Measurements from ENCODE around the gene MRGPRD. TPM values are rescaled to one million over a fixed set of nuclear protein-coding genes. Genes with fewer than 3 reads are reported as not detected.

MRGPRD gene
- total RNA-seq, 1 donor: not detected

DNA sequence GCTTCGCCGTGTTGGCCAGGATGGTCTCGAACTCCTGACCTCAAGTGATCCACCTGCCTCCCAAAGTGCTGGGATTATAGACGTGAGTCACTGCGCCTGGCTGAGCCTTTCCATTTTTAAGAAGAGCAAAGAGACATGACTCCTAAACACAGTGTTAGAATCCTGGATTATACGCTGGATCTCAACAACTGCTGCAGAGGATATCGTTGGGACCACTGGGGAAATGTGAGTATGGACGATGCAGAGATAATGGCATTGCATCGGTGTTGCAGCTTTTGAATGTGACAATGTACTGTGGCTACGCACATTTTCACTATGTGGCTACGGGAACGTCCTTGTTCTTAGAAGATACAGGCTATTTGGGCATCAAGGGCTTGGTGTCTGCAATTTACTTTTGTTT, 26.0 kb upstream of the MRGPRD start:
- H3K4me3 ChIP-seq (ENCODE audit: low read depth, low read length): no peak overlapping the region
- no peak for DNase-seq (ENCODE audit: low read depth)
- TF ChIP-seq, protein P1, sequence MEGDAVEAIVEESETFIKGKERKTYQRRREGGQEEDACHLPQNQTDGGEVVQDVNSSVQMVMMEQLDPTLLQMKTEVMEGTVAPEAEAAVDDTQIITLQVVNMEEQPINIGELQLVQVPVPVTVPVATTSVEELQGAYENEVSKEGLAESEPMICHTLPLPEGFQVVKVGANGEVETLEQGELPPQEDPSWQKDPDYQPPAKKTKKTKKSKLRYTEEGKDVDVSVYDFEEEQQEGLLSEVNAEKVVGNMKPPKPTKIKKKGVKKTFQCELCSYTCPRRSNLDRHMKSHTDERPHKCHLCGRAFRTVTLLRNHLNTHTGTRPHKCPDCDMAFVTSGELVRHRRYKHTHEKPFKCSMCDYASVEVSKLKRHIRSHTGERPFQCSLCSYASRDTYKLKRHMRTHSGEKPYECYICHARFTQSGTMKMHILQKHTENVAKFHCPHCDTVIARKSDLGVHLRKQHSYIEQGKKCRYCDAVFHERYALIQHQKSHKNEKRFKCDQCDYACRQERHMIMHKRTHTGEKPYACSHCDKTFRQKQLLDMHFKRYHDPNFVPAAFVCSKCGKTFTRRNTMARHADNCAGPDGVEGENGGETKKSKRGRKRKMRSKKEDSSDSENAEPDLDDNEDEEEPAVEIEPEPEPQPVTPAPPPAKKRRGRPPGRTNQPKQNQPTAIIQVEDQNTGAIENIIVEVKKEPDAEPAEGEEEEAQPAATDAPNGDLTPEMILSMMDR (IDR thresholded peaks at IDR 0.05; ENCODE audit: insufficient read depth, low read length): no peak

DNA sequence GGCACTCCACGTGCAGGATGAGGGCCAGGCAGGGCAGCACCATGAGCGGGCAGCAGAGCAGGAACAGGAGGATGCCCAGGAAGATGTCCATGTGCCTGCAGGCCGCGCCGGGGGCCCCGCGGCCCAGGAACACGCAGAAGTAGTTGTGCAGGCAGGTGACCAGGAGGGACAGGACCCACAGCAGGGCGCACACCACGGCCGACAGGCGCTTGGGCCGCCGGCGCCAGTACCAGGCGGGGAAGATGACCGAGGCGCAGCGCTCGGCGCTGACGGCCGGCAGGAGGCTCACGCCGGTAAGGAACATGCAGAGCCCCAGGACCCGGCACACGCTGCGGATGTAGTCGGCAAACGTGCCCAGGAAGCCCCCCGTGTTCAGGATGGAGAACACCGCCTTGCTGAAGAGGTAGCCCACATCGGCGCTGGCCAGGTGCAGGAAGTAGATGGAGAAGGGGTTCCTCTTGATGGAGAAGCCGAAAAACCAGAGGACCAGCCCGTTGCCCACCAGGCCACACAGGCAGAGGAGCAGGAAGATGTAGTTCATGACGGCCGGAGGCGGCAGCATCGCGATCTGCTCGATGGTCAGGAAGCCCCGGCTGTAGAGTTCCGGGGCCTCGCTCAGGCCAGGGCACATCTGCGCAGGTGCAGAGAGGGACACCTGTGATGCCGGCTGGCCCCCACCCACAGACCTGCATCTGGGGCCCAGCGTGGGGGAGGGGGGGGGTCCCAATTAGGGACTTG, 25.0 kb upstream of the MRGPRD start:
- no peak overlapping the region for H3K4me3 ChIP-seq (ENCODE audit: low read depth, low read length)
- TF ChIP-seq, protein P1 (IDR thresholded peaks at IDR 0.05; ENCODE audit: insufficient read depth, low read length): no peak
- no peak for DNase-seq (ENCODE audit: low read depth)

DNA sequence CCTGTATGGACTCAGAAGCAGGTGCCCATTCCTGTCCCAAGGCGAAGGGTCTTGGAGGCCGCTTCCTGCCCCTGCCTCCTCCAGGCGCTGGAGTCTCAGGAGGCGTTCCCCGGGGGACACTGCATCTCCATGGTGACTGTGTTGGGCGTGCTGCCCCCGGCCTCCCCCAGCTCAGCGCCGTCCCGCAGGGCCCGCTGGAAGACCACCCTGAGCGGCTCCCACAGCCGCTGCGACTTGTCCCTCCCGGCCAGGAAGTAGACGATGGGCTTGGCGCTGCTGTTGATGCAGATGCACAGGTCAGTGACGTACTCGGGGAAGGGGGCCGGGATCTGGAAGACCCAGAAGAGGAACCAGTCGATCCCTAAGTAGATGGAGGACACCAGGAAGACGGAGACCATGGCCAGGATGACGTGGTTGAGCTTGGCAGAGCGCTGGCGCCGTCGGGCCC, 24.4 kb upstream of the MRGPRD start:
- TF ChIP-seq, protein P1 (IDR thresholded peaks at IDR 0.05; ENCODE audit: insufficient read depth, low read length): no peak
- H3K4me3 ChIP-seq (ENCODE audit: low read depth, low read length): no peak overlapping the region
- no peak for DNase-seq (ENCODE audit: low read depth)

DNA sequence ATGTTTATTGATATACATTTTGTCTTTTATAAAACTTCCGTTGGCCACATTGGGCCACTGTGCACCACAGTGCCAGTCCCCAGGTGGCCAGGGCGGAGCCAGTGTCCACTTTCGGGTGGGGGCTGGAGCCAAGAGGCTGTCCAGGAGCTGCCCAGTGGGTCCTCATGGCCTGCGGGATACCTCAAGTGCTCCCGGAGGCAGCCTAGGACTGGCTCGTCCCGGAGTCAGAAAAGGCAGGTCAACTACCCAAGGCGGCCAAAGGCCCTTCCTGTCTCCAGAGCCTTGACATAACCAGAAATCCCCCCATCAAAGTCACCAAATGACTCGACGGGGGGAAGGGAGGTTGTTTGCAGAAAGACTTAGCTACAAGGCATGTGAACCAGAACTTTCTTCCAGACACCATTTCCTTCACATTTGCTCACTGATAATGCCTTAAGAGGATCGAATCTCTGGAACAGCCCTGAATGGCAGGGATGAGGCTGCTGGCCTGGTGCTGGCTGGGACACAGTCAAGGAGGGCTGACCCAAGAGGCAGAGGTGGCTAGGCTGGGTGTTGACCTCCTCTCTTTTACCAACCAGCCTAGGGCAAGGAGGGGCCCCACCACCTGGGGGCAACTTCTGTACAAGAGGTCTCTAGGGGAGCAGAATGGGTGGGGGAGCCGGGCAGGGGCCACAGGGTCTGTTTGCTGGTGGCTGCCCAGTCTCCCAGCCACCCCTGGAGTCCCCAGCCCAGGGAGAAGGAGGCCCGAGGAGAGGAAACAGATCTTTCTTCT, 23.8 kb upstream of the MRGPRD start:
- no peak overlapping the region for H3K4me3 ChIP-seq (ENCODE audit: low read depth, low read length)
- no peak for DNase-seq (ENCODE audit: low read depth)

DNA sequence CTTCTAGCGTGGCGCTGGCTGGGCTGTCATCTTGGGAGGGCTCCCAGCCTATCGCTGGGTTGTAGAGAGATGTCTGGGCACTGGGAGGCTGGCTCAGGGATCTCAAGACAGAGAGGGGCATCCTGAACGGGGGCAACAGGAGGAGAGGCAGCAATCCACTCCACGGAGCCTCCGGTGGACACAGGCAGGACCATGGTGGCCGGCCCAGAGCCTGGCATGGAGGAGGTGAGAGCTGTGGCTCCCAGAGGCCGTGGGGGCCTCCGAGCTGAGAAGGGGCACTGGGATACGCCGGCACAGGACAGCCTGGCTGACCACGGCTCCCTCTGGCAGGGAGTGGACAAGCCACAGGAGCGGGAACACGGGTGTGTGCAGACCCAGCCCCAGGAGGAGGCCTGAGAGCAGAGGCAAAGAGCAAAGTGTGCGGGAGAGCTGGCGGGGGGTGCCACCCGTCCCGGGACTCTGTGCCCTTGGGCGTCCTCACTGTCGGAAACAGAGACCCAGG, 23.1 kb upstream of the MRGPRD start:
- no peak for DNase-seq (ENCODE audit: low read depth)
- no peak overlapping the region for H3K4me3 ChIP-seq (ENCODE audit: low read depth, low read length)
- TF ChIP-seq, protein P1 (IDR thresholded peaks at IDR 0.05; ENCODE audit: insufficient read depth, low read length): no peak

More for the DNA sequence above, 23.8 kb upstream of the MRGPRD start:
- TF ChIP-seq, protein P1 (IDR thresholded peaks at IDR 0.05; ENCODE audit: insufficient read depth, low read length): no peak

DNA sequence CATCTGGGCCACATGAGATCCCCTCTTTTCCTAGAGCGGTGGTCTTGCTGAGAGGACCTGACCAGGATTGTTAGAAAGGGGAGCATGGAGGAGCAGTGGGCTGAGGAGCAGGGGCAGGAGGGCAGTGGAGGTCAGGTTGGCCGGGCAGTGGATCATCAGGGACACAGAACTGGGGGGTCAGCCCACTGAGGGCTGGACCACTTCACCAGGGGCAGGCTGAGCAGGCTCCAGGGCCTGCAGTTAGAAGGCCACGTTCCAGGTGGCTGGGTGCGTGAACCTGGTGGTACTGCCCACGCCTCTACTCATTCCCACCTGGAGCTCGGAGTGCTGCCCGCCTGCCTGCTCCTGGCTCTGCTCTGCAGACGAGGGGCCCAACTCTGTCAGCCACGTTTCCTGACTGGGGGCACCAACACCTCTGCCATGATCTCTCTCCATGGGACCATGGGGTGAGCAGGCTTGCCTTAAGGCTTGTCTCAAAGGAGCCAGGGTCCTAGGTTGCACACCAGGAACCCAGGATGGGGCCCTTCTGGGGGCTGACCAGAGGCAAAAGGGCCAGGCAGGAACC, 22.6 kb upstream of the MRGPRD start:
- DNase-seq (ENCODE audit: low read depth): no peak
- H3K4me3 ChIP-seq (ENCODE audit: low read depth, low read length): no peak overlapping the region
- TF ChIP-seq, protein P1 (IDR thresholded peaks at IDR 0.05; ENCODE audit: insufficient read depth, low read length): no peak

Data from fibroblast of the aortic adventitia (primary cell).